ENCODE results near the gene LANCL3.

DNA sequence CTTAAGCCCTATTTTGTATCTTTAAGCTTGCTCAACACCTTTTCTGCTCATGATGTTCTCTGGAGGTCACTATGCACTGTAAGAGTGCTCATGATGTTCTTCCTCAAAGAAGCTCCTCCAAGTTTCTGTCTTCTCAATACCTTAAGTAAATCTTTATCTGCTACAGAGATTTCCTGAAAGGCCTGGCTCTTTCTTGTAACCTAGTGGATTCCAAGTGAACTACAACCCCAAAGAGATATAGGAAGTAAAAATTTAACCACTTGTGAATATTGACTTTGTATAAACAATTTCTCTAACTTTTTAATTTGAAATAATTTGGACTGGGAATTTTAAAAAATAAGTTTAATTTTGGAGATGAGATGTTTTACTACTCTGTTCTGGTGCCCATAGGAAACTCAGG is 74.8 kb downstream of the LANCL3 start:
- TF ChIP-seq POLR2A (IDR thresholded peaks at IDR 0.05) (no peak), CTCF (IDR thresholded peaks at IDR 0.05) (no peak)

Data from heart left ventricle (tissue), 13 donors.